Hindlimb muscle (tissue), 1 donor: ENCODE measurements around the gene SKAP2. TPM values are rescaled to one million over a fixed set of nuclear protein-coding genes. Genes with fewer than 3 reads are reported as not detected.

Source experiments
- DNase-seq: peaks from one replicate; pipeline ENCODE4 v3.0.0-alpha.2; 2013
- polyA plus RNA-seq: library from polyadenylated mRNA; unstranded; fragments of 120-200 nt; gene quantifications from one replicate; pipeline ENCODE4 v1.2.1, GENCODE V29; 2013; ENCODE audit not compliant: insufficient read length

SKAP2 gene
- polyA plus RNA-seq, 1 donor, result 12.1 TPM

- no peak for DNase-seq
Observed at GRCh38 chr7:26633557-26633956, 230.8 kb downstream of the SKAP2 start.

- DNase-seq, result no peak
Observed at GRCh38 chr7:26631601-26632000, 232.8 kb downstream of the SKAP2 start.

- no peak for DNase-seq
Observed at GRCh38 chr7:26630941-26631580, 233.3 kb downstream of the SKAP2 start.

GRCh38 chr7:26630361-26630760 is 234.0 kb downstream of the SKAP2 start:
- no peak for DNase-seq

GRCh38 chr7:26629696-26630095 is 234.7 kb downstream of the SKAP2 start:
- DNase-seq, result no peak

- DNase-seq, result no peak
Observed at GRCh38 chr7:26627891-26628341, 236.5 kb downstream of the SKAP2 start.

- DNase-seq, result no peak
Observed at GRCh38 chr7:26627221-26627620, 237.2 kb downstream of the SKAP2 start.

- DNase-seq, result no peak
Observed at GRCh38 chr7:26626687-26627086, 237.7 kb downstream of the SKAP2 start.

- DNase-seq, result no peak
Observed at GRCh38 chr7:26626156-26626555, 238.2 kb downstream of the SKAP2 start.

GRCh38 chr7:26625286-26625685 is 239.1 kb downstream of the SKAP2 start:
- DNase-seq, result no peak

- no peak for DNase-seq
Observed at GRCh38 chr7:26624839-26625238, 239.6 kb downstream of the SKAP2 start.

- DNase-seq, result no peak
Observed at GRCh38 chr7:26624431-26624830, 240.0 kb downstream of the SKAP2 start.

GRCh38 chr7:26620352-26620751 is 244.0 kb downstream of the SKAP2 start:
- DNase-seq, result no peak

- no peak for DNase-seq
Observed at GRCh38 chr7:26619348-26619984, 244.9 kb downstream of the SKAP2 start.

- DNase-seq, result no peak
Observed at GRCh38 chr7:26618898-26619297, 245.5 kb downstream of the SKAP2 start.

GRCh38 chr7:26618449-26618848 is 245.9 kb downstream of the SKAP2 start:
- DNase-seq, result no peak

Other genes starting within 250 kb of the SKAP2 start
- gene HOXA1, start 231.4 kb upstream of the SKAP2 start, polyA plus RNA-seq, result 0.50 TPM
- 0.99 TPM for gene HOXA2, start 238.1 kb upstream of the SKAP2 start, polyA plus RNA-seq